Measurements from ENCODE around the gene PDILT. TPM values are rescaled to one million over a fixed set of nuclear protein-coding genes. Genes with fewer than 3 reads are reported as not detected.

PDILT gene, protein sequence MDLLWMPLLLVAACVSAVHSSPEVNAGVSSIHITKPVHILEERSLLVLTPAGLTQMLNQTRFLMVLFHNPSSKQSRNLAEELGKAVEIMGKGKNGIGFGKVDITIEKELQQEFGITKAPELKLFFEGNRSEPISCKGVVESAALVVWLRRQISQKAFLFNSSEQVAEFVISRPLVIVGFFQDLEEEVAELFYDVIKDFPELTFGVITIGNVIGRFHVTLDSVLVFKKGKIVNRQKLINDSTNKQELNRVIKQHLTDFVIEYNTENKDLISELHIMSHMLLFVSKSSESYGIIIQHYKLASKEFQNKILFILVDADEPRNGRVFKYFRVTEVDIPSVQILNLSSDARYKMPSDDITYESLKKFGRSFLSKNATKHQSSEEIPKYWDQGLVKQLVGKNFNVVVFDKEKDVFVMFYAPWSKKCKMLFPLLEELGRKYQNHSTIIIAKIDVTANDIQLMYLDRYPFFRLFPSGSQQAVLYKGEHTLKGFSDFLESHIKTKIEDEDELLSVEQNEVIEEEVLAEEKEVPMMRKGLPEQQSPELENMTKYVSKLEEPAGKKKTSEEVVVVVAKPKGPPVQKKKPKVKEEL
- total RNA-seq: not detected in 2 replicates

DNA sequence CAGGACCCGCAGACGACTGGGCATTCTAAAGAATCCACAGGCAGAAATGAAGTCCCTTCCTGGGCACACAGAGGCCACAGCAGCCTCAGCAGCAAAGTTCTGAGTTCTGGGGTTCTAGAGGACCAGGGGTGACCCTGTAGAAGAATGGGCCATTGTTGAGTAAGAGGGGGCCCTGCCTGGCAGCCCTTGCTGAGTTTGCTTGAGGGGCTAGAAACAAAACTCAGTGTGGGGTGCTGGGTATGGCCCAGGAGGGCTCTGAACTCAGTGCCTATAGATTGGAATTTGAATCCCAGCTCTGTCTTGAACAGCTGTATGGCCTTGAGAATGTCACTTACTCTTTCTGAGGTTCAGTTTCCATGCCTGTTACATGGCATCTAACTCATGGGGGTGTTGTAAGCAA, at the start of gene PDILT:
Gene PDILT, minus strand, starts transcription at position 101 of the 400 bp plus-strand sequence. CDS start 5,437 bp downstream, outside the sequence.

DNA sequence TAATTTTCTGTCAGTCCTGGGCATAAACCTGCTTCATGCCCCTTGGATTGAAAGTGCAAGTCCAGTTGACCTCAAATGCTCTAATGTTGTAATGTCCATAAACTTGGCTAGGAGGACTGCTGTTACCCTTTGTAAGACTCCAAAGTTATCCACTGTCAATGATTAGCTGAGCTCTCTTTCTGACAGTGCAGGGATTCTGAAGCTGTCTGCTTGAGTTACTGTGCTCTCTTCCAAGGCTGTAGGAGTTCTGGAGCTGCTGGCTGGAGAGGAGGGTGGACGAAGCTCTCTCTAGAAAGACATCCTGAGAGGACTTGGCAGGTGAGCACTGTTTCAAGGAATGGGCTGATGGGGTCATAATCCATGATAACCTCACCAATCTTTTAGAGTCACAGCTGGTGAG, 46.8 kb upstream of the PDILT start, which contains the start of gene ACSM2A:
Gene ACSM2A, plus strand, starts transcription at position 158 of the 400 bp plus-strand sequence. CDS start 8,594 bp downstream, outside the sequence.

GRCh38 chr16:20409398-20410120, 5.0 kb upstream of the PDILT start, which contains the start of gene ACSM5:
ACSM5 (plus strand) TSS chr16:20409534; CDS start chr16:20411485, 1,951 bp downstream.

DNA sequence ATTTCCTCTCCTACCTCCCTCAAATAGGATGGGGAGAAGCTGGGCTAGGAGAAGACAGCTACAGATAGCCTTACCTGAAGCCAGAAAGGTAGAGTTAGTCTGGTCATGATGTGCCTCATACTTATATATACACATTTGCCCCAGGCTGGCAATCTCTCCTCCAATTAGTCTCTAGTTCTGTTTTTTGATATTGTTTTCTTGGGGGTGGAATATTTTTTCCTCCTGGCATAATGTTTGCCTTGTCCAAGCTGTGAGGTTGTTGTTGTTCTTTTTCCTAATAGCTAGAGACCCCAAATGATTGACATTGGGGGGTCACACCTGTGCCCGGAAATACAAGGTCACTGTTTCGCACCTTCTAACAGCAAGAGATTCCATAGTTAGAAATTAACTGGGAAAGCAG, 51.9 kb downstream of the PDILT start, which contains the start of gene UMOD:
Gene UMOD, minus strand, starts transcription at position 101 of the 400 bp plus-strand sequence. CDS start 1,978 bp downstream, outside the sequence.

GRCh38 chr16:20327444-20328041, 77.0 kb downstream of the PDILT start, which contains the start of gene GP2:
GP2 (minus strand) TSS chr16:20327513; CDS start chr16:20326431, 1,082 bp downstream.

Other genes with a start within 250 kb of the PDILT start
- gene GP2, start 77.2 kb downstream of the PDILT start, total RNA-seq: not detected in 2 replicates
- gene UMOD, start 52.0 kb downstream of the PDILT start, total RNA-seq: not detected in 2 replicates
- gene ACSM5, start 4.8 kb upstream of the PDILT start, total RNA-seq: 0.09 TPM in 1 of 2 replicates, not detected in the other
- not detected in 2 replicates for gene ACSM2A, start 46.8 kb upstream of the PDILT start, total RNA-seq
- gene ACSM2B, start 171.6 kb upstream of the PDILT start, total RNA-seq: not detected in 2 replicates